MG63 (cell line): ENCODE measurements around the gene IMPDH2. TPM values are rescaled to one million over a fixed set of nuclear protein-coding genes. Genes with fewer than 3 reads are reported as not detected.
"Not testable (repeated sequence)": the region's sequence is repeated elsewhere in the genome, so short reads cannot be mapped to it uniquely, and the experiment has no call there.

Source experiments
- DNase-seq: peaks from one replicate; pipeline ENCODE4 v3.0.0-alpha.2; 2020
- H3K27me3 ChIP-seq: fragments of 250-450 bp; sonication (Bioruptor Pico); 2 replicates; pipeline ENCODE4 v1.5.1; 2020; ENCODE audit warnings: mild to moderate bottlenecking, moderate library complexity
- H3K36me3 ChIP-seq: fragments of 250-450 bp; sonication (Bioruptor Pico); 2 replicates; pipeline ENCODE4 v1.5.1; 2020; ENCODE audit warnings: mild to moderate bottlenecking, moderate library complexity
- H3K4me3 ChIP-seq: fragments of 250-450 bp; sonication (Bioruptor Pico); 2 replicates; pipeline ENCODE4 v1.5.1; 2020; ENCODE audit warnings: mild to moderate bottlenecking, moderate library complexity
- H3K9me3 ChIP-seq: fragments of 250-450 bp; sonication (Bioruptor Pico); 2 replicates; pipeline ENCODE4 v1.5.1; 2020; ENCODE audit warnings: mild to moderate bottlenecking, moderate library complexity
- total RNA-seq: library from RNA; depleted of rRNA; stranded (reverse); fragments of >200 nt; shearing (Covaris generic); gene quantifications from 2 replicates; pipeline ENCODE4 v1.2.3, GENCODE V29; 2014; ENCODE audit warnings: low replicate concordance

The IMPDH2 gene
- total RNA-seq, 1 experiment from 2014 or later = 356 TPM

DNA sequence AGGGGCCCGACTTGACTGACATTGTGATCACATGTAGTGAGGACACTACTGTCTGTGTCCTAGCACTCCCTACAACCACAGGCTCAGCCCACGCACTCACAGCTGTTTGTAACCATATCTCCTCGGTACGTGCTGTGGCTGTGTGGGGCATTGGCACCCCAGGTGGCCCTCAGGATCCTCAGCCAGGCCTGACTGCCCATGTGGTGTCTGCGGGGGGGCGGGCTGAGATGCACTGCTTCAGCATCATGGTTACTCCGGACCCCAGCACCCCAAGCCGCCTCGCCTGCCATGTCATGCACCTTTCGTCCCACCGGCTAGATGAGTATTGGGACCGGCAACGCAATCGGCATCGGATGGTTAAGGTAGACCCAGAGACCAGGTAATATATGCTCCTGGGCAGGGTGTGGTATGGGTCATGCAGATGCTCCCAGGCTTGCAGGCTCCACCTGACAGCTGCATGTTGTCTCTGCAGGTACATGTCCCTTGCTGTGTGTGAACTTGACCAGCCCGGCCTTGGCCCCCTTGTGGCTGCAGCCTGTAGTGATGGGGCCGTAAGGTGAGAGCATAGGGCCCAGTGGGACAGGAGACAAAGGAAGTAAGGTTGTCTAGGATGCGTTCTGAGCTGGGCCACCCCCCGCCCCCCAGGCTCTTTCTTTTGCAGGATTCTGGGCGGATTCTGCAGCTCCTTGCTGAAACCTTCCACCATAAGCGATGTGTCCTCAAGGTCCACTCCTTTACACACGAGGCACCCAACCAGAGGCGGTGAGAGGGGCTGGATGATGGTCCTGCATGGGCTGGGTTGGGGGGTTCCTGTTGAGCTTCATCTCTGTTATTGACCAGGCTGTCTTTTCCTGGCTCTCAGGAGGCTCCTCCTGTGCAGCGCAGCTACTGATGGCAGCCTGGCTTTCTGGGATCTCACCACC, 15.2 kb downstream of the IMPDH2 start:
- Histone ChIP-seq H3K27me3 (no peaks in the 10 kb centered on the region), H3K4me3 (no peak overlapping the region), H3K36me3 (peaks cover 9% of the 10 kb centered on the region), H3K9me3 (no peaks in the 10 kb centered on the region)
- no peak for DNase-seq

DNA sequence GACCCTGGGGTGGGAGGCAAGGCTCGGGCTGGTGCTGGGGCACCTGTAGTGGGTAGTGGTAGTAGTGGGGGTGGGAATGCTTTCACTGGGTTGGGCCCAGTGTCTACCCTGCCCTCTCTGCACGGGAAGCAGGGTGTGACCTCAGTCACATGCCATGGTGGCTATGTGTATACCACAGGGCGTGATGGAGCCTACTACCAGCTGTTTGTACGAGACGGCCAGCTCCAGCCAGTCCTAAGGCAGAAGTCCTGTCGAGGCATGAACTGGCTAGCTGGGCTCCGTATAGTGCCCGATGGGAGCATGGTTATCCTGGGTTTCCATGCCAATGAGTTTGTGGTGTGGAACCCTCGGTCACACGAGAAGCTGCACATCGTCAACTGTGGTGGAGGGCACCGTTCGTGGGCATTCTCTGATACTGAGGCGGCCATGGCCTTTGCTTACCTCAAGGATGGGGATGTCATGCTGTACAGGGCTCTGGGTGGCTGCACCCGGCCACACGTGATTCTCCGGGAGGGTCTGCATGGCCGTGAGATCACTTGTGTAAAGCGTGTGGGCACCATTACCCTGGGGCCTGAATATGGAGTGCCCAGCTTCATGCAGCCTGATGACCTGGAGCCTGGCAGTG, 16.0 kb downstream of the IMPDH2 start:
- no peak for DNase-seq
- H3K36me3 ChIP-seq = peaks cover 9% of the 10 kb centered on the region
- no peaks in the 10 kb centered on the region for H3K27me3 ChIP-seq
- no peak overlapping the region for H3K4me3 ChIP-seq
- H3K9me3 ChIP-seq = no peaks in the 10 kb centered on the region

DNA sequence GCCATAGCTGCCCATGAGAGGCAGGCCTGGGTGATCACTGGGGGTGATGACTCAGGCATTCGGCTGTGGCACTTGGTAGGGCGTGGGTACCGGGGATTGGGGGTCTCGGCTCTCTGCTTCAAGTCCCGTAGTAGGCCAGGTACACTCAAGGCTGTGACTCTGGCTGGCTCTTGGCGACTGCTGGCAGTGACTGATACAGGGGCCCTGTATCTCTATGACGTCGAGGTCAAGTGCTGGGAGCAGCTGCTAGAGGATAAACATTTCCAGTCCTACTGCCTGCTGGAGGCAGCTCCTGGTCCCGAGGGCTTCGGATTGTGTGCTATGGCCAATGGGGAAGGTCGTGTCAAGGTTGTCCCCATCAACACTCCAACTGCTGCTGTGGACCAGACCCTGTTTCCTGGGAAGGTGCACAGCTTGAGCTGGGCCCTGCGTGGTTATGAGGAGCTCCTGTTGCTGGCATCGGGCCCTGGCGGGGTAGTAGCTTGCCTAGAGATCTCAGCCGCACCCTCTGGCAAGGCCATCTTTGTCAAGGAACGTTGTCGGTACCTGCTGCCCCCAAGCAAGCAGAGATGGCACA, 16.7 kb downstream of the IMPDH2 start:
- Histone ChIP-seq H3K9me3 (no peaks in the 10 kb centered on the region), H3K4me3 (no peak overlapping the region), H3K36me3 (peaks cover 9% of the 10 kb centered on the region), H3K27me3 (no peaks in the 10 kb centered on the region)
- no peak for DNase-seq

DNA sequence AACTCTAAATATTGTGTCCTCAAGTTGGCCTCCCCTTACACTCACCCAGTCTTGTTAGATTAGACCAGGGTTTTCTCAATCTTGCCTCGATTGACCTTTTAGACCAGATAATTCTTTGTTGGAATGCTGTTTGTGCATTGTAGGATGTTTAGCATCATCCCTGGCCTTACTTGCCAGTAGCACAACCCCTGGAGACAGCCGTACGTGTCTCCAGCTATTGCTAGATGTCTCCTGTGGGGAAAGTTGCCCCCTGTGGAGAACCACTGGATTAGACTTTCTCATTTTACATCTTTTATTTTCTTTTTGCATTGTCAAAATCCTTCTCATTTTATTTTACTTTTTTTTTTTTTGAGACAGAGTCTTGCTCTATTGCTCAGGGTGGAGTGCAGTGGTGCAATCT, 19.8 kb downstream of the IMPDH2 start:
- H3K27me3 ChIP-seq = no peaks in the 10 kb centered on the region
- no peaks in the 10 kb centered on the region for H3K9me3 ChIP-seq
- peaks cover 2% of the 10 kb centered on the region; the same call in 1 of the 2 replicates for H3K36me3 ChIP-seq
- no peak for DNase-seq
- H3K4me3 ChIP-seq = no peak overlapping the region

DNA sequence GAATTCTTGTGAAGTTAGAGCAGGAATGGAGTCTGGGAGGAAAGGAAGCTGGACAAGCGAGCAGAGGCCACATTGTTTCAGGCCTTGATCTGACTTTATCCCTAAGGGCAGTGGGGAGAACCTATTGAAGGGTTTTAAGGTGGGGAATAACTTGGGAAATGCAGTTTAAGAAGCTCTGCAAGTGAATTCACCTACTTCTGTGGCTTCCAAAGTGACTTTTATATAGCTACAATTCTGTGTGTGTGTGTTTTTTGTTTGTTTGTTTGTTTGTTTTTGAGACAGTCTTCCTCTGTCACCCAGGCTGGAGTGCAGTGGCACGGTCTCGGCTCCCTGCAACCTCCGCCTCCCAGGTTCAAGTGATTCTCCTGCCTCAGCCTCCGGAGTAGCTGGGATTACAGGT, 20.6 kb downstream of the IMPDH2 start:
- not testable (repeated sequence) for H3K36me3 ChIP-seq, H3K27me3 ChIP-seq, DNase-seq, H3K4me3 ChIP-seq, H3K9me3 ChIP-seq

DNA sequence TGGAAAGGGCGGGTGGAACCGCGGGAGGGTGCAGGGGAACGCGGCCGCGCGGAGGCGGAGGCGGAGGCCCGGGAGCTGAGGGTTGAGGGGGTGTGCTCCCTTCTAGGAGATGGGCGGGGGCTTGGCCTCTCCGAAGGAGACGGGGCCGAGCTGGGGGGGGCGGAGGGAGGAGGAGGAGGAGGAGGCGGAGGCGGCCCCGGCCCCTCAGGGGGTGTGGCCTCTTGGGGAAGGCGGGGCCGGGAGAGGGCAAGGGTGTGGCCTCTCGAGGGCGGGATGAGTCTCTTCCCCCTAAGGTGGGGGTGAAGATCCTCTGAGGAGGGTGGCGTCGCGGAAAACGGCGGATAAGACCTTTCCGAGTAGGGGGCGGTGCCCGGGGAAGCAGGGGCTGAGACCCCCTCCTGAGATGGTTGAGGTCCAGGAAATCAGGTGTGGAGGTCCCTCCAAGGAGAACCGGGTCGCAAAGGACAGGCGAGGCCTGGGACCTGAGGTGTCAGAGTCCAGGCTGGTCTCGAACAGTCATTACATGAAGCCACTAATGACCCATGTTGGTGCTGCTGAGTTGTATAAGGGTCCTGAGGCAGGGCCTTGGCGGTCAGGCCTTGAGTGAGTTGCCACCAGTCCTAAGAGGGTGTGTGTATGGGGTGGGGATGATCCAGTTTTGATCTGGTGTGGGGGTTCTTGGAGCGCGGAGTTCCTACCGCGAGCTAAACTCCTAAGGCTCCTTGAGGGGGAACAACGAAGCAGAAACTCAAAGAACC, 21.2 kb downstream of the IMPDH2 start:
- peak; percentile 82 for DNase-seq
- Histone ChIP-seq H3K9me3 (no peaks in the 10 kb centered on the region), H3K36me3 (peaks cover 2% of the 10 kb centered on the region; the same call in 1 of the 2 replicates)

DNA sequence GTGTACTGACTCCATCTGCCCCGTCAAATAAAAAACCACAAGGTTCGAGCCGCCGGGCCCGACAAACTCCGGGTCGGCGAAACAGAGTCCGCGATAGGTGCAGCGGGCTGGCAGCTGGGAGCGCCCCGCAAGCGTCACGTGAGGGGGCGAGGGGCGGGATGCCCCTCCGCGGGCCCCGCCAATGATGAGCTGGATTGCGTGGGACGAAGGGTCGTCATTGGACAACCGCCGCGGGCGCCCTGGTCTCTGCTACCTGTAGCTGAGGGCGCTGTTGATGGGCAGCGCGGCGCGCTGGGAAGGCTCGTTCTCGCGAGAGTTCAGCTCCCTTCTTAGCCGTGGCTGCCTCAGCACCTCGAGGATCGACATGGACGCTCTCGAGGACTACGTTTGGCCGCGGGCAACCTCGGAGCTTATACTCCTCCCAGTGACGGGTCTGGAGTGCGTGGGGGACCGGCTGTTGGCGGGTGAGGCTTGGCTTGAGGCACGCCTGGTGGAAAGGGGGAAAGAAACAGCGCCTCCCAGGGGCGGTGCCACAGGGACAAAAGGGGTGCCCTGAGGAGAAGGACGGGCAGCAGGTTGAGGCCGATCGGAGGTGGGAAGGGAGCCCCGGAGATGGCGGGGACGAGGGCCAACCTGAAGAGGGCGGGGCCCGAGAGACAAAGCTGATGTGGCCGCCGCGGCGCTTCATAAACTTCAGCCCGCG, 22.0 kb downstream of the IMPDH2 start, which contains the start of gene WDR6:
Gene WDR6, plus strand, starts transcription at position 324 of the 703 bp plus-strand sequence. Its CDS starts 41 bp downstream, at position 365.
- Histone ChIP-seq H3K4me3 (peak within 1 kb of the TSS; percentile 73), H3K36me3 (0 out of 2 replicates have a peak, but pooled peaks cover 2% of the 10 kb centered on the region), H3K27me3 (no peaks in the 10 kb centered on the region), H3K9me3 (no peaks in the 10 kb centered on the region)
- DNase-seq = peak; percentile 96

More for the DNA sequence above, 21.2 kb downstream of the IMPDH2 start:
- H3K27me3 ChIP-seq = no peaks in the 10 kb centered on the region
- H3K4me3 ChIP-seq = peak overlapping the region; percentile 73

DNA sequence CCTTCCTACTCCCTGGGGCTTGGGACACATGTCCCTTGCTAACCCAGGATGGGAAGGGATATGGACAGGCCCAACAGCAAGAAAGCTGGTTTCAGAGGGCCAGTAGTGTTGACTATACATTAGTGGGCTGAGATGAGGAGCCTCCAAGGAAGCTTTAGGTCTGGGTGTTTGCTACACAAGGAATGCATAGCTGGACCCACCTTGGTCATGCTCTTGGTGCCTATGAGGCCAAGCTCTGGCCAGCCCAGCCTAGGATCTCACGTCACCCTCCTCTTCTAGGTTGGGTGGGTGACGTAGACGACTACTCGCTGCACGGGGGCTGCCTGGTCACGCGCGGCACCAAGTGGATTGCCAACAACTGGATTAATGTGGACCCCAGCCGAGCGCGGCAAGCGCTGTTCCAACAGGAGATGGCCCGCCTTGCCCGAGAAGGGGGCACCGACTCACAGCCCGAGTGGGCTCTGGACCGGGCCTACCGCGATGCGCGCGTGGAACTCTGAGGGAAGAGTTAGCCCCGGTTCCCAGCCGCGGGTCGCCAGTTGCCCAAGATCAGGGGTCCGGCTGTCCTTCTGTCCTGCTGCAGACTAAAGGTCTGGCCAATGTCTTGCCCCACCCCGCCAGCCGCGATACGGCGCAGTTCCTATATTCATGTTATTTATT, 22.7 kb downstream of the IMPDH2 start:
- Histone ChIP-seq H3K36me3 (no peaks in the 10 kb centered on the region), H3K9me3 (no peaks in the 10 kb centered on the region), H3K4me3 (peak overlapping the region; percentile 73), H3K27me3 (no peaks in the 10 kb centered on the region)
- DNase-seq = no peak

DNA sequence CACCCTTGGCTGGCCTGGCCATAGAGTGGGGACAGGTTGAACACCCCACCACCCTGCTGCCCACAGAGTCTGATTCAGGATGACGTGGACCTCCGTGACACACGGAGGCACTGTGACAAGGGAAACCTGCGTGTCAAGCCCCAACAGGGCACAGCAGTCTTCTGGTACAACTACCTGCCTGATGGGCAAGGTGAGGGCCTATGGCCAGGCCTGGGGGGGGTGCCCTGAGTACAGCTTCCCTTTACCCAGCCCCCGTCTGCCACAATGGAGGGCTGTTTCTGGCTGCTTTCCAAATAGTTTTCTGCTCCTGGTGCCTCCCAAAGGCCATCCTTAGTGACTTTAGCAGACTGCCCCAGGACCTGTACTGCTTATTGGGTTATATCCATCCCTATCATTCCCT, 23.2 kb downstream of the IMPDH2 start:
- Histone ChIP-seq H3K27me3 (no peaks in the 10 kb centered on the region), H3K9me3 (no peaks in the 10 kb centered on the region), H3K4me3 (peak overlapping the region; percentile 73), H3K36me3 (no peaks in the 10 kb centered on the region)
- DNase-seq = no peak

DNA sequence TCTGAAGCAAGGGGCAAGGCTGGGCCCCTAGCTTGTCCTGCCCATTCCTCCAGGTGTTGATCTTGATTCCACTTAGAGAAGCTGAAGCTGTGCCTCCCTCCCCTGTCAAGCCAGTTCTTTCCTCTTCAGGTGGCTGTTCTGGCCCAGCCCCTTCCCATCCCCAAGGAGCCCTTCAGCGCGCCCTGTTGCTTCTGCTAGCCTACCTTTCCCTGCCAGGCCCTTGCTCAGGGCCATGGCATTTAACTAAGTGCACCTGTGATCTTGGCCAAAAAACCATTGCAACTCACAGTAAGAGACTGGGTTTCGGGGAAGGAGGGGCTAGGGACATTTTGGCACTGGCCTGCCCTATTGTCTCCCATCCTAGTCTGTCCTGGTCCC, 23.9 kb downstream of the IMPDH2 start:
- H3K9me3 ChIP-seq = no peaks in the 10 kb centered on the region
- no peak overlapping the region for H3K4me3 ChIP-seq
- no peaks in the 10 kb centered on the region for H3K36me3 ChIP-seq
- H3K27me3 ChIP-seq = no peaks in the 10 kb centered on the region
- DNase-seq = no peak

DNA sequence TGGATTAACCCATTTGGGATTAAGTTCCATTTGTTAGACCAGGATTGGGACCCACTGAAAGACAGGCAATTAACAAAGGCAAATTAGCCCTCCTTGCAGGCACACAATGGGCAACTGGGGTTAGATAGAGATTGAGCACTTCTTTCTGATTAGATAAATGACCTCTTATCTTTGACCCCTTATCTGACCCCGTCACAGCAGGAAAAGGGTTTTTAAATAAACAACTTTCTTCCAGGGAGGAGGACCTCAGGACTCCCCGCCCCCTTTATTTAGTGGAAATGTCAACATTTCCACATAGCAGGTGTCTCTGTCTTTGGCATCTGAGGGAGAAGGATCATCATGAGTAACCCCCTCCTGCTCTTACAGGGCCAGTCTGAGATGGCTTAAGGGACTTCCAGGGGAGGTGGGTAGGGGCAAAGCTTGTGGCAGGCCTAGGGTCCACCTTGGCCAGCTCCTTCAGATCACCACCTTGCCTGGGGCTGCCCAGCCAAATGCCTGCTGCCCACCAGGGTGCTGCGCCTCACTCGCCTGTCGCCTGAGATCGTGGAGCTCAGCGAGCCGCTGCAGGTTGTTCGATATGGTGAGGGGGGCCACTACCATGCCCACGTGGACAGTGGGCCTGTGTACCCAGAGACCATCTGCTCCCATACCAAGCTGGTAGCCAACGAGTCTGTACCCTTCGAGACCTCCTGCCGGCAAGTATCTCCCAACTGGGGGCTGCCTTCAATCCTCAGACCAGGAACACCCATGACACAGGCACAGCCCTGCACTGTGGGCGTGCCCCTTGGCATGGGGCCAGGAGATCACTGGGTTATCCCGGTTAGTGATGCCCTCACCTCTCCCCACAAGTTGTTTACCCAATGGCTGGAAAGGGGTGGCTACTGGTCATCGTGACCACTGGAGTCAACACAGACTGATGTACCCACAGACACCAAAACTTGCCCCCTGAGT, 24.6 kb downstream of the IMPDH2 start:
- Histone ChIP-seq H3K36me3 (no peaks in the 10 kb centered on the region), H3K9me3 (no peaks in the 10 kb centered on the region)
- no peak for DNase-seq

DNA sequence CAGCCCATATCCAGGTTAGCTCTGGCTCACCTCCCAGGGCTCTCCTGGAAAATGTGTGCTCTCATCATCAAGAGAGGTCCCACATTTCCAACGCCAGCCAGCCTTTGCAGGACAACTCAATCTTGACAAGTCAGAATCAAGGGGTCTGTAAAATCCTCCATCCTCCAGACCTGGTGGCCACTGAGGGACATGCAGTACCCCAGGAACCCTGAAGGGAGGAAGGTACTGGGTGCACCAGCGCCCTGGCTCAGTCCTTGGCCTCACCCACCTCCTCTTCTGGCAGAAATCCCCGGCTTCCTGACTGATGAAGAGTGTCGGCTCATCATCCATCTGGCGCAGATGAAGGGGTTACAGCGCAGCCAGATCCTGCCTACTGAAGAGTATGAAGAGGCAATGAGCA, 28.0 kb downstream of the IMPDH2 start:
- Histone ChIP-seq H3K4me3 (no peak overlapping the region), H3K27me3 (no peaks in the 10 kb centered on the region), H3K36me3 (no peaks in the 10 kb centered on the region), H3K9me3 (no peaks in the 10 kb centered on the region)
- DNase-seq = no peak

More for the DNA sequence above, 24.6 kb downstream of the IMPDH2 start:
- Histone ChIP-seq H3K27me3 (no peaks in the 10 kb centered on the region), H3K4me3 (no peak overlapping the region)

DNA sequence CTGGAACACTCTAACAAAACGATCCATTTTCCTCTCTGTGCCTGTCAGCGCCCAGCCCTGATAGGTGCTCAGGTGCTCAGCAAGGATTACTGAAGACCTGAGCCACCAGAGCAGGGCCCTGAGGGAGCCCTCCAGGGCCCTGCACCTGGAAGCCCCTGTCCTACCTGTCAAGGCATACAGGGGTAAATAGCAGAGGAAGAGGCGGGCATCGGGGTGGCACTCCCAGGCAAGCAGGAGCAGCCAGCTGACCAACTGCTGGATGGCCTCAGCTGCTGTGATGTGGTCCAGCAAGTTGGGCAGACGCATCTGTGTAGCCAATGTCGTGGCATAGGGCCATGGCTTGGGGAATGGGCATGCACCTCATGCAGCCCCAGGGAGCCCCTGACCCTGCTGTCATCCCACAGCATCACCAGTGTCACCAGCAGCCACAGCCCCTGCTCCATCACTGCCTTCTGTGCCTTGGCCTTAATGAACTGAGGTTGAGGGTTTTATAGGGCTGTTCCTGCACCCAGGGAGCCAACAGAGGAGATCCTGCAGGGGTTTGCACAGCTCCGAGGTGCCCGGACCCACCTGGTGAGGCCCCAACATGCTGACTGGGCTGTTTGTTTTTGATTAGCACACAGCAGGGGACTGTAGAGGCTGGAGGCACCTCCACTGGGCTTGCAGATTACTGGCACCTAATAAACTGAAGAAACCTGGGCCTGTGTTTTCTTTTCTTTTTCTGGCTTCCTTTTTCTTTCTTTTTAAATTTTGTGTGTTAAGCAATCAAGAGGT, 29.9 kb downstream of the IMPDH2 start:
- no peak overlapping the region for H3K4me3 ChIP-seq
- no peaks in the 10 kb centered on the region for H3K9me3 ChIP-seq
- no peaks in the 10 kb centered on the region for H3K27me3 ChIP-seq
- H3K36me3 ChIP-seq = no peaks in the 10 kb centered on the region
- DNase-seq = no peak
